Esophagus squamous epithelium (tissue), 5 donors: Measurements from ENCODE around the gene CATSPERD. TPM values are rescaled to one million over a fixed set of nuclear protein-coding genes. Genes with fewer than 3 reads are reported as not detected.
A peak's percentile ranks its signal among the peaks of the same experiment; 100 is the strongest.

Experiments
- DNase-seq: peaks from one replicate; lab custom pipeline; 2025; lab: John Stamatoyannopoulos, UW
- H3K27ac ChIP-seq, 4 donors: fragments of 200-600 bp; sonication (generic); one replicate each; pipeline ENCODE4 v1.5.1; 2016 to 2019; ENCODE audit warnings: mild to moderate bottlenecking in 1 of 4
- H3K27me3 ChIP-seq, 4 donors: fragments of 200-600 bp; sonication (generic); 1 replicate in 3 of 4; 2 replicates in 1 of 4; pipeline versions ENCODE4 v1.5.1 to v1.6.0; 2017 to 2021; ENCODE audit warnings: antibody characterized with exemption in 1 of 4
- H3K36me3 ChIP-seq, 3 donors: fragments of 200-600 bp; sonication (generic); one replicate each; pipeline ENCODE4 v1.5.1; 2016 to 2019
- H3K4me1 ChIP-seq, 3 donors: fragments of 200-600 bp; sonication (generic); one replicate each; pipeline ENCODE4 v1.5.1; 2017 to 2019
- H3K4me3 ChIP-seq, 4 donors: fragments of 200-600 bp; sonication (generic); 1 replicate in 3 of 4; 2 replicates in 1 of 4; pipeline ENCODE4 v1.5.1; 2016 to 2019; ENCODE audit warnings: mild to moderate bottlenecking in 2 of 4, moderate library complexity in 1 of 4
- H3K9me3 ChIP-seq, 3 donors: fragments of 200-600 bp; sonication (generic); one replicate each; pipeline ENCODE4 v1.5.1; 2016 to 2019
- POLR2A ChIP-seq, 4 donors: fragments of 450-650 bp; IDR thresholded peaks; one replicate each; pipeline ENCODE4 v1.6.1; 2017; ENCODE audit warnings: antibody characterized with exemption in 4 of 4, mild to moderate bottlenecking in 4 of 4, moderate library complexity in 3 of 4
- WGBS, 2 donors: methylation state at CpG; one replicate each; pipeline ENCODE4 v1.1.5; 2018; 5-methylcytosine and 5-hydroxymethylcytosine counted together
- intact Hi-C: fragments of 100-400 bp; cut with DNase I; formaldehyde crosslinking; loops from one replicate; pipeline ENCODE4 v1.15.0; 2022
- total RNA-seq, 4 donors: library from RNA; depleted of rRNA; stranded (reverse); fragments of >200 nt; gene quantifications; one replicate each; pipeline ENCODE4 v1.1.0, GENCODE V29; 2016
- TF ChIP-seq, protein P1 (sequence below), 6 experiments: fragments of 450-650 bp in 4 of 6; fragments of 200-600 bp in 2 of 6; sonication (generic) in 2 of 6; IDR thresholded peaks; one replicate each; pipeline ENCODE4 v1.5.1; 2016 to 2019; ENCODE audit warnings: antibody characterized with exemption in 6 of 6, mild to moderate bottlenecking in 4 of 6, moderate library complexity in 4 of 6
- donor health status: DM: yes; HTN: yes; CAD: no.

CATSPERD gene, protein sequence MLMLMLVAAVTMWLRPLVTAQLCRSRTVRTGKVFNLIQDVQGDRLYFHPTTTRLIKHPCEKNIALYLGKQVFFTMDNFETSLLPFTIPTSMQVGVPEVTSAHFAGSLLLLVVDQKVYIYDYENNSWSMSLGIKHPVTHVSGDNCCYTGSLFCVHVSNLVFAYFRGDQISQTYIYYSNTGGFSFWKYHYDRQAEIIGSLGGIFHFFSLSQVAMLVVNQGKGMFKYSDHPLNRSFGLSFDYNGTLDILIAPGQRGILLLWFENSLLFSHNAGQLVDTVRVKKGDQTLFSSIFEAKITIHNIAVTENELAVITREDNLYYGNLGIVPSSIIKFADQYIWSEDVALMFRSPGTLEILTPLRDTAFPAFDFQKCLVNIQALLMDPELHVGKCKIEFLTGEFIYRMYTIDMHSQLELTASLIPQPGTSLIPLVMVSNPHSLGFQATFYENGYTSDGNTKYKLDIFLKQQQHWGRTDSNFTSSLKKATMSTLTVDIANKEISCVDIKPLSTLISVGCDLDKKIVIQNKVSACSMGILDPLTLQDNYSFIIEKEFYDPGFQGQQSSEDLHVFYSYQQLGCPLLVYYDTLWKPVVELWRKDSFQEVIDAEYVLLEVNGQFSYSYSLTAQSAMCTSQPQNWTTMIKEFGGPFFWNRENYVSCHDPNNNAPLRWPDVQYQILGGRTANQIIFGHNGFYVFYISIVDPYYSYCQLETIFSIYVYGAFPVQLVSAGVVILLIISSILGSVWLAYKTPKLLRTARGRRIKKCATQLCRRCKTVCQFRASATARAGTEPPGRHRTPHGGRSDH
- total RNA-seq = under 1 TPM in 1 of 4 donors, not detected in 3; 0.19 TPM

DNA sequence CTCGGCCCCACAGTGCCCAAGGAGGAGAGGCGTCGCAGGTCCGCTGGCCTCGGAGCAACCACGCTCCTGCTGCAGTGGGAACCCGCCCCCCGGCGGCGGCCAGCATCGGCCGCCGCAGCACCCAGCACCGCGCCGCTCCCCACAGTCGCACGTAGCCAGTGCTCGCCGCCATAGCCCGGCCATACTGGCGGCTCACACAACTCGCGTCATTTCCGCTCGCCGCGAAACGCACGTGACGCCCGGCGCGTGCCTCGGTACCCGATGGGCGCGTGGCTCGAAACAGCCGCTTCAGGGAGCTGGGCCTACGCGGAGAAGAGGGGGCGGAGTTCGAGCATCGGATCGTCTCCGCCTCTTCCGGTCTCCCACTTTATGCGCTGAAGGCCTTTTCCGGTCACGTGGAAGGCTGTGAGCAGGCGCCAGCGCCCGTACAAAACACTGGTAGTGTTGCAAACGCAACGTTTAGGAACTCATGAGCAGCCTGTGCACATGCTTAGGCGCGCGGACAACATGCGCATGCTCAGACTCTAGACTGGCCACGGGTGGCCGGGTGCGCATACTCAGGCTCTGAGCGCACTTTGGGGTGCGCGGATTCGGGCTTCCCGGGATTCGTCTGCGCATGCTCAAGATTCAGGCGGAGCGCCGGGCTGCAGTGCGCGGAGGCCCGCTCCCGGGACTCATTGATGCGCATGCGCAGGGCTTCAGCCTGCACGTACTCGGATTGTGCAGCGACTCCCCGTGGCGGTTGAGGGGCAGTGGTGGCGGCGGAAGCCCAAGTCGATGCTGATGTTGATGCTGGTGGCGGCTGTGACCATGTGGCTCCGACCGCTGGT lies at the start of gene CATSPERD, which contains the start of gene LONP1:
CATSPERD (plus strand) TSS at position 677 of the 830 bp plus-strand sequence; CDS start at position 778, 101 bp downstream.
LONP1 (minus strand) TSS at position 186 of the 830 bp plus-strand sequence; CDS start at position 172, 14 bp downstream.
- 0 to 1% methylated on average over 9 to 10 of the region's 90 CpGs for WGBS, 2 donors
- no peaks in the 10 kb centered on the region for H3K27me3 ChIP-seq
- H3K9me3 ChIP-seq = no peaks in the 10 kb centered on the region
- TF ChIP-seq POLR2A (IDR thresholded peaks at IDR 0.05) = peak in 3 of 4 donors; percentile 28 to 76 (median 73)
- TF ChIP-seq, protein P1, sequence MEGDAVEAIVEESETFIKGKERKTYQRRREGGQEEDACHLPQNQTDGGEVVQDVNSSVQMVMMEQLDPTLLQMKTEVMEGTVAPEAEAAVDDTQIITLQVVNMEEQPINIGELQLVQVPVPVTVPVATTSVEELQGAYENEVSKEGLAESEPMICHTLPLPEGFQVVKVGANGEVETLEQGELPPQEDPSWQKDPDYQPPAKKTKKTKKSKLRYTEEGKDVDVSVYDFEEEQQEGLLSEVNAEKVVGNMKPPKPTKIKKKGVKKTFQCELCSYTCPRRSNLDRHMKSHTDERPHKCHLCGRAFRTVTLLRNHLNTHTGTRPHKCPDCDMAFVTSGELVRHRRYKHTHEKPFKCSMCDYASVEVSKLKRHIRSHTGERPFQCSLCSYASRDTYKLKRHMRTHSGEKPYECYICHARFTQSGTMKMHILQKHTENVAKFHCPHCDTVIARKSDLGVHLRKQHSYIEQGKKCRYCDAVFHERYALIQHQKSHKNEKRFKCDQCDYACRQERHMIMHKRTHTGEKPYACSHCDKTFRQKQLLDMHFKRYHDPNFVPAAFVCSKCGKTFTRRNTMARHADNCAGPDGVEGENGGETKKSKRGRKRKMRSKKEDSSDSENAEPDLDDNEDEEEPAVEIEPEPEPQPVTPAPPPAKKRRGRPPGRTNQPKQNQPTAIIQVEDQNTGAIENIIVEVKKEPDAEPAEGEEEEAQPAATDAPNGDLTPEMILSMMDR (IDR thresholded peaks at IDR 0.05) = peak; percentile 91 to 98 (median 96)
- DNase-seq = peak; percentile 93
- peak within 1 kb of the TSS; percentile 85 to 97 (median 92) for H3K4me3 ChIP-seq
- H3K36me3 ChIP-seq = peaks cover 0 to 12% (median 0%) of the 10 kb centered on the region in 3 donors
- H3K4me1 ChIP-seq = peaks cover 16 to 45% (median 16%) of the 10 kb centered on the region in 3 donors
- intact Hi-C loops = loop anchor here (2.0 kb wide), 1 partner anchor 29 kb away; the partner anchor contains the start of gene RPL36
- H3K27ac ChIP-seq = peak within 1 kb of the TSS; percentile 91 to 95 (median 93)

- 90% methylated on average over 2 of the region's 7 CpGs; no CpG with 5 or more reads in 1 of the 2 donors for WGBS, 2 donors
- Histone ChIP-seq H3K36me3 (peaks cover 19 to 47% (median 30%) of the 10 kb centered on the region in 3 donors), H3K4me1 (no peaks in the 10 kb centered on the region), H3K4me3 (no peak overlapping the region), H3K9me3 (no peaks in the 10 kb centered on the region), H3K27me3 (no peaks in the 10 kb centered on the region), H3K27ac (no peak overlapping the region)
- DNase-seq = no peak
- TF ChIP-seq POLR2A (IDR thresholded peaks at IDR 0.05) = no peak
- TF ChIP-seq, protein P1 (IDR thresholded peaks at IDR 0.05) = no peak
- intact Hi-C loops = no loop called here
Observed at GRCh38 chr19:5671600-5671999, 48.8 kb upstream of the CATSPERD start.

GRCh38 chr19:5672708-5673459 lies 47.6 kb upstream of the CATSPERD start:
- no peak overlapping the region for H3K27ac ChIP-seq
- no peaks in the 10 kb centered on the region for H3K4me1 ChIP-seq
- H3K9me3 ChIP-seq = no peaks in the 10 kb centered on the region
- intact Hi-C loops = no loop called here
- no peaks in the 10 kb centered on the region for H3K27me3 ChIP-seq
- no peak for TF ChIP-seq POLR2A (IDR thresholded peaks at IDR 0.05)
- TF ChIP-seq, protein P1 (IDR thresholded peaks at IDR 0.05) = no peak
- H3K36me3 ChIP-seq = peaks cover 13 to 36% (median 17%) of the 10 kb centered on the region in 3 donors
- no peak for DNase-seq
- WGBS, 2 donors = 89 to 92% methylated on average over 8 to 9 of the region's 13 CpGs
- H3K4me3 ChIP-seq = no peak overlapping the region

DNA sequence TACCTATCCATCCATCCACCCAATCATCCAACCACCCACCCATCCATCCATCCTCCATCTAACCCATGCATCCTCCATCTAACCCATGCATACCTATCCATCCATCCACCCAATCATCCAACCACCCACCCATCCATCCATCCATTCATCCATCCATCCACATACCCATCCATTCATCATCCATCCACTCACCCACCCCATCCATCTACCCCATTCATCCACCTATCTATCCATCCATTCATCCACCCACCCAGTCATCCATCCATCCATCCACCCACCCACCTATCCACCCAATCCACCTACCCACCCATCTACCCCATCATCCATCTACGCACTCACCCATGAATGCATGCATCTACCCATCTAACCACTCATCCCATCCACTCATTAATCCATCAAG lies 46.7 kb upstream of the CATSPERD start:
- no peak for TF ChIP-seq POLR2A (IDR thresholded peaks at IDR 0.05)
- TF ChIP-seq, protein P1 (IDR thresholded peaks at IDR 0.05) = no peak
- Histone ChIP-seq H3K4me3 (no peak overlapping the region), H3K27me3 (no peaks in the 10 kb centered on the region), H3K9me3 (no peaks in the 10 kb centered on the region), H3K27ac (no peak overlapping the region), H3K4me1 (peaks cover 0 to 2% (median 0%) of the 10 kb centered on the region in 3 donors), H3K36me3 (peaks cover 9 to 36% (median 10%) of the 10 kb centered on the region in 3 donors)
- DNase-seq = no peak
- 97 to 100% methylated on average over 1 of the region's 1 CpG for WGBS, 2 donors
- intact Hi-C loops = no loop called here
